IMR-90 (cell line): ENCODE measurements around the gene MAN1C1. TPM values are rescaled to one million over a fixed set of nuclear protein-coding genes. Genes with fewer than 3 reads are reported as not detected.

Source experiments
- ATAC-seq: fragments of 200-7000 bp; cut with Tn5 transposase; 2 replicates; pipeline ENCODE4 v1.9.1; 2020; ENCODE audit warnings: low read depth, mild to moderate bottlenecking, moderate library complexity
- BruUV-seq: library from RNA; stranded (reverse); fragments of 400-500 nt; replicated peaks from 2 replicates; lab custom pipeline; 2021; lab: Mats Ljungman, UMichigan
- CTCF ChIA-PET: fragments of 300-600 bp; formaldehyde crosslinking; extraction: SDS; loops from one replicate; lab custom pipeline; 2021; ENCODE audit warnings: antibody characterized with exemption; lab: Yijun Ruan, JAX
- POLR2A ChIA-PET: fragments of 300-600 bp; sonication (Branson Sonifier 250); formaldehyde crosslinking; loops from one replicate; lab custom pipeline; 2022; ENCODE audit warnings: antibody characterized with exemption; ENCODE audit not compliant: unreplicated experiment; lab: Charles Lee
- DNase-seq: peaks from one replicate; pipeline ENCODE4 v3.0.0; 2013
- H2AFZ ChIP-seq: replicated peaks from 2 replicates; pipeline ENCODE3; 2013; ENCODE audit warnings: low read length, mild to moderate bottlenecking; ENCODE audit not compliant: poor library complexity
- H2AK5ac ChIP-seq: 2 replicates; pipeline ENCODE4 v1.6.1; 2013; ENCODE audit warnings: low read depth, low read length, inconsistent platforms
- H2AK9ac ChIP-seq: replicated peaks from 2 replicates; pipeline ENCODE3; 2013; ENCODE audit warnings: mild to moderate bottlenecking, low read depth, low read length, moderate library complexity; ENCODE audit not compliant: poor library complexity
- H2BK120ac ChIP-seq: 2 replicates; pipeline ENCODE4 v1.6.1; 2013; ENCODE audit warnings: low read depth, low read length, inconsistent platforms
- H2BK15ac ChIP-seq: 3 replicates; pipeline ENCODE4 v1.6.1; 2013; ENCODE audit warnings: low read depth, low read length, inconsistent platforms
- H2BK20ac ChIP-seq: 2 replicates; pipeline ENCODE4 v1.6.1; 2013; ENCODE audit warnings: low read depth, mild to moderate bottlenecking, inconsistent platforms, low read length, moderate library complexity
- H2BK5ac ChIP-seq: 2 replicates; pipeline ENCODE4 v1.6.1; 2013; ENCODE audit warnings: mild to moderate bottlenecking, low read depth, low read length, inconsistent platforms; ENCODE audit not compliant: poor library complexity, severe bottlenecking
- H3K14ac ChIP-seq: replicated peaks from 2 replicates; pipeline ENCODE4 v1.6.1; 2013; ENCODE audit warnings: low read depth, low read length, inconsistent platforms
- H3K18ac ChIP-seq: 2 replicates; pipeline ENCODE4 v1.6.1; 2013; ENCODE audit warnings: low read depth, low read length, control low read depth
- H3K23ac ChIP-seq: 2 replicates; pipeline ENCODE4 v1.6.1; 2013; ENCODE audit warnings: low read depth, low read length, inconsistent platforms
- H3K27ac ChIP-seq: 2 replicates; pipeline ENCODE4 v1.5.1; 2013; ENCODE audit warnings: mild to moderate bottlenecking, control low read depth, low read length; ENCODE audit not compliant: insufficient read depth
- H3K27me3 ChIP-seq: 2 replicates; pipeline ENCODE4 v1.6.1; 2013; ENCODE audit warnings: low read length; ENCODE audit not compliant: control insufficient read depth, insufficient read depth
- H3K36me3 ChIP-seq: 2 replicates; pipeline ENCODE4 v1.6.1; 2013; ENCODE audit warnings: low read length, mixed read lengths; ENCODE audit not compliant: control insufficient read depth, insufficient read depth
- H3K4ac ChIP-seq: 2 replicates; pipeline ENCODE4 v1.6.1; 2013; ENCODE audit warnings: low read depth, low read length, inconsistent platforms
- H3K4me1 ChIP-seq: 2 replicates; pipeline ENCODE4 v1.6.1; 2013; ENCODE audit warnings: low read length, mixed read lengths; ENCODE audit not compliant: control insufficient read depth, insufficient read depth
- H3K4me2 ChIP-seq: 2 replicates; pipeline ENCODE4 v1.6.1; 2013; ENCODE audit warnings: low read depth, mild to moderate bottlenecking, control low read depth, low read length, moderate library complexity
- H3K4me3 ChIP-seq: 2 replicates; pipeline ENCODE4 v1.5.1; 2013; ENCODE audit warnings: low read depth, mild to moderate bottlenecking, control low read depth, low read length, moderate library complexity; ENCODE audit not compliant: insufficient read depth
- H3K56ac ChIP-seq: 2 replicates; pipeline ENCODE4 v1.6.1; 2013; ENCODE audit warnings: low read length, inconsistent platforms; ENCODE audit not compliant: insufficient read depth; ENCODE audit errors: extremely low read depth
- H3K79me1 ChIP-seq, 2 experiments: 2 replicates each; pipeline ENCODE4 v1.6.1; 2013; ENCODE audit warnings: low read length in 2 of 2, inconsistent platforms in 1 of 2, low read depth in 1 of 2
- H3K9ac ChIP-seq: 2 replicates; pipeline ENCODE4 v1.6.1; 2013; ENCODE audit warnings: low read depth, low read length, control low read depth
- H3K9me1 ChIP-seq: 2 replicates; pipeline ENCODE4 v1.6.1; 2013; ENCODE audit warnings: low read length, inconsistent platforms; ENCODE audit not compliant: insufficient read depth
- H3K9me3 ChIP-seq: 2 replicates; pipeline ENCODE4 v1.6.1; 2013; ENCODE audit warnings: low read length; ENCODE audit not compliant: control insufficient read depth, insufficient read depth
- H4K20me1 ChIP-seq: 2 replicates; pipeline ENCODE4 v1.6.1; 2013; ENCODE audit warnings: low read length, inconsistent platforms; ENCODE audit not compliant: insufficient read depth
- H4K5ac ChIP-seq: 2 replicates; pipeline ENCODE4 v1.6.1; 2013; ENCODE audit warnings: mild to moderate bottlenecking, low read depth, low read length, control low read depth
- H4K8ac ChIP-seq, 2 experiments: 2 replicates each; pipeline ENCODE4 v1.6.1; 2013; ENCODE audit warnings: low read depth in 2 of 2, low read length in 2 of 2, control low read depth in 1 of 2, inconsistent platforms in 1 of 2
- H4K91ac ChIP-seq: 2 replicates; pipeline ENCODE4 v1.6.1; 2013; ENCODE audit warnings: low read depth, low read length, inconsistent platforms; ENCODE audit not compliant: insufficient read depth
- BHLHE40 ChIP-seq: fragments of 150-350 bp; IDR thresholded peaks from 2 replicates; pipeline ENCODE4 v1.6.1; 2016; ENCODE audit warnings: mild to moderate bottlenecking, low read depth, low read length
- CHD1 ChIP-seq: IDR thresholded peaks from 2 replicates; pipeline ENCODE4 v1.6.1; 2012; ENCODE audit warnings: low read depth, low read length, improper control_type of control experiment
- CTCF ChIP-seq: conservative IDR thresholded peaks from 2 replicates; pipeline ENCODE4 v1.5.1; 2012; ENCODE audit warnings: mild to moderate bottlenecking, low read depth, low read length, improper control_type of control experiment
- ELK1 ChIP-seq: fragments of 150-350 bp; IDR thresholded peaks from 2 replicates; pipeline ENCODE4 v1.6.1; 2016; ENCODE audit warnings: low read depth, mild to moderate bottlenecking, low read length, moderate library complexity, borderline replicate concordance
- FOS ChIP-seq: fragments of 150-350 bp; IDR thresholded peaks from 2 replicates; pipeline ENCODE4 v1.6.1; 2016; ENCODE audit warnings: low read depth, low read length
- MAFK ChIP-seq: IDR thresholded peaks from 2 replicates; pipeline ENCODE4 v1.6.1; 2012; ENCODE audit warnings: low read depth, low read length, improper control_type of control experiment
- MAZ ChIP-seq: IDR thresholded peaks from 2 replicates; pipeline ENCODE4 v1.6.1; 2012; ENCODE audit warnings: low read depth, mild to moderate bottlenecking, low read length, improper control_type of control experiment, moderate library complexity, borderline replicate concordance
- MXI1 ChIP-seq: IDR thresholded peaks from 2 replicates; pipeline ENCODE4 v1.6.1; 2012; ENCODE audit warnings: low read depth, mild to moderate bottlenecking, low read length, moderate library complexity, borderline replicate concordance
- POLR2A ChIP-seq: IDR thresholded peaks from 2 replicates; pipeline ENCODE4 v1.6.1; 2012; ENCODE audit warnings: mild to moderate bottlenecking, low read depth, low read length
- RAD21 ChIP-seq: IDR thresholded peaks from 2 replicates; pipeline ENCODE4 v1.6.1; 2012; ENCODE audit warnings: low read length, improper control_type of control experiment
- RFX5 ChIP-seq: IDR thresholded peaks from 2 replicates; pipeline ENCODE4 v1.8.0; 2012; ENCODE audit warnings: low read depth, mild to moderate bottlenecking, low read length, moderate library complexity
- SMC3 ChIP-seq: fragments of 150-350 bp; IDR thresholded peaks from 2 replicates; pipeline ENCODE4 v1.6.1; 2016; ENCODE audit warnings: low read depth, mild to moderate bottlenecking, antibody characterized with exemption, low read length, moderate library complexity
- USF2 ChIP-seq: fragments of 150-350 bp; IDR thresholded peaks from 2 replicates; pipeline ENCODE4 v1.6.1; 2017; ENCODE audit warnings: mild to moderate bottlenecking, antibody characterized with exemption, low read length, low read depth
- WGBS, 2 experiments: methylation state at CpG; one replicate each; pipeline versions ENCODE4 v1.1.5 to v1.1.7; 2013; ENCODE audit warnings: missing lambda C conversion rate in 2 of 2; ENCODE audit not compliant: insufficient read length in 1 of 2; ENCODE audit errors: extremely low coverage in 2 of 2; 5-methylcytosine and 5-hydroxymethylcytosine counted together
- dilution Hi-C: fragments of 300-500 bp; cut with HindIII; formaldehyde crosslinking; loops from one replicate; pipeline ENCODE4 v1.14.3; 2018; ENCODE audit warnings: low sequenced_read_pairs; ENCODE audit not compliant: unreplicated experiment
- in situ Hi-C: fragments of 300-500 bp; cut with MboI; formaldehyde crosslinking; loops from 3 replicates; pipeline ENCODE4 v1.14.3; 2019; ENCODE audit warnings: low sequenced_read_pairs, inconsistent platforms, mixed read lengths
- intact Hi-C: fragments of 100-400 bp; cut with micrococcal nuclease; formaldehyde crosslinking; loops from 2 replicates; pipeline ENCODE4 v1.10.0; 2022
- polyA plus RNA-seq, 3 experiments: library from polyadenylated mRNA; depleted of rRNA; stranded (reverse); fragments of >200 nt; gene quantifications; 2 replicates each; pipeline ENCODE4 v1.2.3, GENCODE V29; 2012; ENCODE audit warnings: low replicate concordance in 1 of 3
- total RNA-seq: library from RNA; depleted of rRNA; stranded (reverse); fragments of >200 nt; gene quantifications from 2 replicates; pipeline ENCODE4 v1.2.3, GENCODE V29; 2012

Gene MAN1C1
- total and polyA plus RNA-seq, 2 of the 4 experiments (the other 2 are of a cell fraction): 3.2 to 11.3 TPM

- no peak overlapping the region for H3K14ac ChIP-seq
- peaks cover 6% of the 10 kb centered on the region; the same call in 1 of the 2 replicates for H3K36me3 ChIP-seq
- dilution Hi-C loops (no loop called here), in situ Hi-C loops (no loop called here), intact Hi-C loops (no loop called here)
- POLR2A ChIA-PET: no interaction called here
- no peak overlapping the region for H3K23ac ChIP-seq
- H2AFZ ChIP-seq: no peak overlapping the region
- H2AK5ac ChIP-seq: peak overlapping the region; percentile 68; the same call in 1 of the 2 replicates
- no peaks in the 10 kb centered on the region; a peak in 1 of 4 replicates for H3K79me1 ChIP-seq
- H3K4me2 ChIP-seq: no peak overlapping the region
- no TSS peak for BruUV-seq
- no peak overlapping the region for H2BK15ac ChIP-seq
- no peak overlapping the region for H3K9ac ChIP-seq
- H2BK120ac ChIP-seq: 0 out of 2 replicates have a peak overlapping the region, but pooled peaks have one; percentile 2
- no peak overlapping the region for H4K8ac ChIP-seq
- H3K27me3 ChIP-seq: no peaks in the 10 kb centered on the region
- H2BK20ac ChIP-seq: no peak overlapping the region
- H2BK5ac ChIP-seq: no peak overlapping the region
- 97% methylated on average over 5 of the region's 11 CpGs; no CpG with 5 or more reads in 1 of the 2 experiments for WGBS, 2 experiments
- H3K4me3 ChIP-seq: no peak overlapping the region
- H4K5ac ChIP-seq: no peak overlapping the region
- ATAC-seq (no peak), DNase-seq (no peak)
- H3K4me1 ChIP-seq: peaks cover 16% of the 10 kb centered on the region
- peaks cover 13% of the 10 kb centered on the region for H3K9me1 ChIP-seq
- H3K56ac ChIP-seq: no peak overlapping the region
- H2AK9ac ChIP-seq: no peak overlapping the region
- no peaks in the 10 kb centered on the region for H3K9me3 ChIP-seq
- H3K4ac ChIP-seq: peak overlapping the region; percentile 40; the same call in 1 of the 2 replicates
- CTCF ChIA-PET: no interaction called here
- no peak overlapping the region for H3K27ac ChIP-seq
- TF ChIP-seq ELK1: no peak
- TF ChIP-seq CTCF: no peak
- no peak for TF ChIP-seq CHD1
- no peak for TF ChIP-seq SMC3
- TF ChIP-seq FOS: no peak
- no peak for TF ChIP-seq POLR2A
- no peak for TF ChIP-seq RAD21
- no peak for TF ChIP-seq RFX5
- TF ChIP-seq MAZ: no peak
- no peak for TF ChIP-seq MXI1
- TF ChIP-seq BHLHE40: no peak
- no peak for TF ChIP-seq MAFK
- no peak for TF ChIP-seq USF2
- H4K20me1 ChIP-seq: no peaks in the 10 kb centered on the region; the same call in 1 of the 2 replicates
- H4K91ac ChIP-seq: no peak overlapping the region
- no peak overlapping the region for H3K18ac ChIP-seq
Measured at GRCh38 chr1:25685211-25685750, 68.7 kb downstream of the MAN1C1 start.
